Fibroblast of the aortic adventitia (primary cell): ENCODE measurements around the gene CALCR. TPM values are rescaled to one million over a fixed set of nuclear protein-coding genes. Genes with fewer than 3 reads are reported as not detected.

Source experiments
- DNase-seq: peaks from one replicate; pipeline ENCODE4 v3.0.0-alpha.2; 2010; ENCODE audit warnings: low read depth
- H3K4me3 ChIP-seq: 2 replicates; pipeline ENCODE4 v1.5.1; 2011; ENCODE audit warnings: low read depth, mild to moderate bottlenecking, control low read depth, low read length, moderate library complexity
- total RNA-seq: library from RNA; depleted of rRNA; stranded (reverse); fragments of >200 nt; gene quantifications from 2 replicates; pipeline ENCODE4 v1.2.3, GENCODE V29; 2012; ENCODE audit warnings: low replicate concordance
- TF ChIP-seq, protein P1 (sequence below): IDR thresholded peaks from 2 replicates; pipeline ENCODE4 v1.5.1; 2011; ENCODE audit warnings: mild to moderate bottlenecking, low read length, control low read depth, inconsistent platforms; ENCODE audit not compliant: insufficient read depth

CALCR gene
- total RNA-seq, 1 donor, result not detected

DNA sequence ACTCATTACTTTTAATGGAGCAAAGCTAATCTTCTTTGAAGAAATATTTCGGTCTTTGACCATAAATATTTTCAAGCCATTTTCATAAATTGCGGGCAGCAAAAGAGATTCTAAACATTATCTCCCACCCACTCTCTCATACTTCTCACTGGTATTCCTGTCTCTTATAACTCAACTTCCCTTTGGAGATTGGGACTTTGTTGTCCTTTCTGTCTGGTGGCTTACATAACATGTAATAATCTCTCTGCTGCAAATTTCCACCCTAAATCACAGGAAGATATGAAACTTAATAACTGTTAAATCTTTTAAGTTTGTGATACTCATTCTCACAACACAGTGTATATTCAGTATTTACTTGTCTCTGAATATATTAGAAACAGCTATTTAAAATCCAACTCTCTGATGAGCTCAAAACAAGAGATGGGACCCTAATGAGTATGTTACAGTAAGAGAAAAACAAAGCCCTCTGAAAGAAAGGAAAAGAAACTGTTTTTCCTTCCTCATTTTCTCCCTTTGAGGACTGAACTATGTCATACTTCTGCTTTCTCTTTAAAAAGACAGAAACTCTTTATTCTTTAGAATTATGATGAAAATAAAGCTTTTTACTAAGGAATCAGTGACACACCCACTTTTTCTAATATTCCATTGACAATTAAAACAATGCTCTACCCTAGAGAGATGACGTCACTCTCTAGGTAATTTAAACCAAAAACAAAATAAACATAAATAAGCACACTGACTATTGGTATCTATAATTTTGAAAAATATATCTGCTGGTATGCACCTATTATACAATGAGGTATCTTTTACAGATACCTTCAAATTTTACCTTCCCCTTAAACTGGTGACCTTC lies 14.7 kb downstream of the CALCR start:
- DNase-seq, result no peak
- TF ChIP-seq, protein P1, sequence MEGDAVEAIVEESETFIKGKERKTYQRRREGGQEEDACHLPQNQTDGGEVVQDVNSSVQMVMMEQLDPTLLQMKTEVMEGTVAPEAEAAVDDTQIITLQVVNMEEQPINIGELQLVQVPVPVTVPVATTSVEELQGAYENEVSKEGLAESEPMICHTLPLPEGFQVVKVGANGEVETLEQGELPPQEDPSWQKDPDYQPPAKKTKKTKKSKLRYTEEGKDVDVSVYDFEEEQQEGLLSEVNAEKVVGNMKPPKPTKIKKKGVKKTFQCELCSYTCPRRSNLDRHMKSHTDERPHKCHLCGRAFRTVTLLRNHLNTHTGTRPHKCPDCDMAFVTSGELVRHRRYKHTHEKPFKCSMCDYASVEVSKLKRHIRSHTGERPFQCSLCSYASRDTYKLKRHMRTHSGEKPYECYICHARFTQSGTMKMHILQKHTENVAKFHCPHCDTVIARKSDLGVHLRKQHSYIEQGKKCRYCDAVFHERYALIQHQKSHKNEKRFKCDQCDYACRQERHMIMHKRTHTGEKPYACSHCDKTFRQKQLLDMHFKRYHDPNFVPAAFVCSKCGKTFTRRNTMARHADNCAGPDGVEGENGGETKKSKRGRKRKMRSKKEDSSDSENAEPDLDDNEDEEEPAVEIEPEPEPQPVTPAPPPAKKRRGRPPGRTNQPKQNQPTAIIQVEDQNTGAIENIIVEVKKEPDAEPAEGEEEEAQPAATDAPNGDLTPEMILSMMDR, result no peak

DNA sequence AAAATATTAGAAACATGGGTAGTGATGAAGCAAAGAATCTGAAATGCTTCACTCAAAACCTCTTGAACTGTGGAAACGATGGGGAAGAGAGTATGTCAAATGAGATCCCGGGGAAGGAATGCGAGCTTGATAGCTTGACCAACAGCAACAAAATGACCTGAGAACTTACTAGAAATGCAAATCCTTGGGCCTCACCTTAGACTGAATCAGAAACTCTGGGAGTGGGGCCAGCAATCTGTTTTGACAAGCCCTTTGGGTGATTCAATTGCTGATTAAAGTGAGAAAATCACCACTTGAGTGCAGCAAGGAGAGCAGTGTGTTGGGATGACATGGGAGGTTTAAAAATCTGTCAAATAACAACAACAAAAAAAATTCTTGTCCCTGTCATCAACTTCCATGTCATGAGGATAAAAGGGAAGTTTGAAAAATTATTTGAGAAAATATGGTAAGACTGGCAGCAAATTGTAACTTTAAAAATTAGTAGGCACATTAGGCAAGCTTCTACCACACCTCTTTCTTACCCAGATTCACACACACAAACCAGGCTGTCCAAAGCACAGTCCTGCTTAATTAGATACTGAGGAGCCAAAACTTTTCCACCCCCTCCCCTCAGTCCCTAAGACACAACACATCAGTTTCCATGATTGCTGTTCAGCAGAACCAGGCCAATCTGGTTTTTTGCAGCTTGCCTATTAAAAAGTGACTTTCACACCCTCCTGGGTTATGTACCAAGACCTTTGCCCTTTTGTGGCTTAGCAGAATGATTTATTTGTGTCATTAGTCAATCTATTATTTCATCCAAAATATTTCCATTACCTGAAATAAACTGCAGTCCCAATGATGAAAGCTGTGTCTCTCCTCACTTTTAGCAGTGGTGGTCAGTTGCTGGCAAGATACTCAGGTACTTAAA lies 15.6 kb downstream of the CALCR start:
- TF ChIP-seq, protein P1, result no peak
- DNase-seq, result no peak
- H3K4me3 ChIP-seq, result no peak overlapping the region

More for the DNA sequence above, 14.7 kb downstream of the CALCR start:
- no peak overlapping the region for H3K4me3 ChIP-seq

DNA sequence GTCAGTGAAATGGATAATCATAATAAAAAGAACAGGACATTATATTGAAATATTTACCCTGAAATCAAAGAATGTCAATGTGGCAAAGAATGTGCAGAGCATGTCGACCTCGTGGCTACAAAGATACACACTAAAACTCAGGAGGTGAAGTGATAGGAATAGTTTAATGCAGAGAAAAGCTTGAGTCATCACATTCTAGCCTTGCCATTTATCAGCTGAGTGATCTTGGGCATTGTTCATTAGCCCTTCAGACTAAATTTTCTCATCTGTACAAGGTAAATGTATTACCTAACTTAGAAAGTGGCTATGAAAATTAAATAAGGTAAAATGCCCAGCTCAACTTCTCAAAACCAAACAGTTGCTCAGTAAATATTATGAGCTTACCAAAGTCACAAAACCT lies 22.6 kb downstream of the CALCR start:
- no peak for DNase-seq
- TF ChIP-seq, protein P1, result no peak

DNA sequence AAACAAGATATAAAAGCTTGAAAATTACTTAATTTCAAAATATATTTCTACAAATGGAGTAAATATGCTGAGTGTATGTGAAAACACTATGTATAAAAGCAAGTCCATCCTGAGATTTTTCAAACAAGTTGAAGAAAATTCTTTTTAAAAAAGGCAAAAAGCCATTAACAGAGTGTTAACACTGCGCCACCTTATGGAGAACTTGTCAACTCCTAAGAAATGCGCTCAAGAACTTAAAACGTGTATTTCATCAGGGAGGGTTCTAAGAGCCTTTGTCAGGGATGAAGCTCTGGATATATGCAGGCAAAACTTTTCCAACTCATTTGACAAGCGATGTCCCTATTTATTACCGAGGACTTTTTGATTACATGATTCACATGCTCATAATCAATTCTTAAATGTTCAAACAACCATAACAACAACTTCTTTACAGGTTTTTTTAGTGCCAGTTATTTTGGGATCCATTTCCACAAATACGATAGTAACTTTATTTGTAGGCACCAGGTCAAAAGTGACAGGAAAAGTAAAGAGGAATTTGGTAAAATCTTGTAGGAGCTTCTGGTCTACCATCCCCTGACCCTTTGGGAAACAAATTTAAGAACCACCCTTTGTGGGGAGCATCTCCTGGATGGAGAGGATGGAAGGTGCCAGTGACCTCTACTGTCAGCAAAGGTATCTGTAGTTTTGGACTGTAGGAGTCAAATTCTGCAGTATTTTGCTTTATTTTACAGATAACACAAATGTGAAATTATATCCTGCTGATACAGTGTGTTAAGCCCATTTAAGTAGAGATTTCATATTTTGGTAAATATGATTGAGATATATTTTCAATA lies 23.2 kb downstream of the CALCR start:
- no peak overlapping the region for H3K4me3 ChIP-seq
- peak; percentile 69 for DNase-seq
- TF ChIP-seq, protein P1, result peak; percentile 63

More for the DNA sequence above, 22.6 kb downstream of the CALCR start:
- no peak overlapping the region for H3K4me3 ChIP-seq

DNA sequence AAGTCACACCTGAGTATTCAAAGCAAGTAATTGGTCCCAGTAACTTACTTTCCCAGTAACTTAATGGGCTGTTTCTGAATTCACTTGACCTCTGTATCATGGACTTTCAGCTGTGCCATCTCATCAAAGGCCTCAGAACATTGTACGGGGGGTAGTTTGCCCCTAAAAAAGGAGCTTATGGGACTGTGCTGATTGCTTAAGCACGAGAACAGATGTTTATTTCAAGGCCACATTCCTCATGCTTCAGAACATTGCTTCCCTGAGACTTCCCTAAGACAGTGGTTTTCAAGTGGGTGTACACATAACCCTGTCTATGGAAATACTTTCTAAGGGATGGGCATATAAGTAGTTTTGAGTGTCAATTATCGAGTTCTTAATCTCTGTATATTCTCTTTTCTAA lies 26.8 kb downstream of the CALCR start:
- DNase-seq, result no peak
- no peak overlapping the region for H3K4me3 ChIP-seq
- TF ChIP-seq, protein P1, result no peak

DNA sequence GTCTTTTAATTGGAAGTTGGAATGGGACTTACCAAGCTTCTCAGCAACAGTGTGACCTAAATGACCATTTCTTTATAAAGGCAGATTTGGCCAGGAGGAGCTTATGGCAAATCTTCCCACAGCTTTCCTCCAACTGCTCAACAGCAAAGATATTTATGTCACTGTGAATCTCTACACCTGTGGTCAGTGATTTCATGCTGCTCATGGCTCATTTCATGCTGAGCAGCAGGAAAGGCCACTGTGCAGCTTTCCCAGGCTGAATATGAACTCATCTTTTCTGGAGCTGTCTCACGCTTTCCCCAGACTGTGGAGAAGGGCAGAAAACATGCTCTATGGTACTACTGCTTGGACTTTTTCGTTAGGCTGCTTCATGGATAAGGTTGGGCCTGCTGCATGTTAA lies 29.8 kb downstream of the CALCR start:
- no peak overlapping the region for H3K4me3 ChIP-seq
- DNase-seq, result no peak
- TF ChIP-seq, protein P1, result no peak
